MCF 10A (cell line): ENCODE data around the gene ANAPC2. TPM values are rescaled to one million over a fixed set of nuclear protein-coding genes. Genes with fewer than 3 reads are reported as not detected.

Source experiments
- BruUV-seq: library from RNA; stranded (reverse); fragments of 400-500 nt; replicated peaks from 2 replicates; lab custom pipeline; 2021; lab: Mats Ljungman, UMichigan
- CTCF ChIA-PET: fragments of 300-600 bp; sonication (Branson Sonifier 250); formaldehyde crosslinking; extraction: SDS; loops from one replicate; lab custom pipeline; 2021; ENCODE audit warnings: antibody characterized with exemption, inconsistent platforms; lab: Yijun Ruan, JAX
- POLR2A ChIA-PET: fragments of 300-600, 350-650 bp; sonication (Branson Sonifier 250); formaldehyde crosslinking; extraction: SDS; loops from one replicate; lab custom pipeline; 2020; ENCODE audit warnings: antibody characterized with exemption, inconsistent platforms; lab: Yijun Ruan, JAX
- DNase-seq: peaks from one replicate; pipeline ENCODE4 v3.0.0-alpha.2; 2018; ENCODE audit not compliant: unreplicated experiment
- H3K27ac Mint-ChIP-seq: one replicate; pipeline ENCODE4 v1.8.0; 2022; ENCODE audit warnings: mild to moderate bottlenecking, low read depth, mixed read lengths; ENCODE audit not compliant: unreplicated experiment
- H3K27me3 Mint-ChIP-seq: one replicate; pipeline ENCODE4 v1.8.0; 2022; ENCODE audit warnings: mixed read lengths; ENCODE audit not compliant: insufficient read depth, unreplicated experiment
- H3K36me3 Mint-ChIP-seq: one replicate; pipeline ENCODE4 v1.8.0; 2022; ENCODE audit warnings: mild to moderate bottlenecking, moderate library complexity, mixed read lengths; ENCODE audit not compliant: insufficient read depth, unreplicated experiment
- H3K4me1 Mint-ChIP-seq: one replicate; pipeline ENCODE4 v1.8.0; 2022; ENCODE audit warnings: mixed read lengths; ENCODE audit not compliant: insufficient read depth, unreplicated experiment
- H3K4me3 Mint-ChIP-seq: one replicate; pipeline ENCODE4 v1.8.0; 2022; ENCODE audit warnings: mild to moderate bottlenecking, moderate library complexity, mixed read lengths; ENCODE audit not compliant: unreplicated experiment
- H3K9me3 Mint-ChIP-seq: one replicate; pipeline ENCODE4 v1.8.0; 2022; ENCODE audit warnings: mixed read lengths; ENCODE audit not compliant: unreplicated experiment
- intact Hi-C: fragments of 100-400 bp; cut with micrococcal nuclease; formaldehyde crosslinking; loops from 2 replicates; pipeline ENCODE4 v1.14.1; 2022
- total RNA-seq: library from RNA; stranded (reverse); gene quantifications from 2 replicates; pipeline ENCODE4 v1.2.3, GENCODE V29; 2022
- TF ChIP-seq, protein P1 (sequence below): fragments of 200-600 bp; IDR thresholded peaks from one replicate; pipeline ENCODE4 v1.8.0; 2022; ENCODE audit warnings: antibody characterized with exemption, mild to moderate bottlenecking; ENCODE audit not compliant: unreplicated experiment

ANAPC2 gene
- total RNA-seq, 1 experiment from 2014 or later: 42.1 TPM

DNA sequence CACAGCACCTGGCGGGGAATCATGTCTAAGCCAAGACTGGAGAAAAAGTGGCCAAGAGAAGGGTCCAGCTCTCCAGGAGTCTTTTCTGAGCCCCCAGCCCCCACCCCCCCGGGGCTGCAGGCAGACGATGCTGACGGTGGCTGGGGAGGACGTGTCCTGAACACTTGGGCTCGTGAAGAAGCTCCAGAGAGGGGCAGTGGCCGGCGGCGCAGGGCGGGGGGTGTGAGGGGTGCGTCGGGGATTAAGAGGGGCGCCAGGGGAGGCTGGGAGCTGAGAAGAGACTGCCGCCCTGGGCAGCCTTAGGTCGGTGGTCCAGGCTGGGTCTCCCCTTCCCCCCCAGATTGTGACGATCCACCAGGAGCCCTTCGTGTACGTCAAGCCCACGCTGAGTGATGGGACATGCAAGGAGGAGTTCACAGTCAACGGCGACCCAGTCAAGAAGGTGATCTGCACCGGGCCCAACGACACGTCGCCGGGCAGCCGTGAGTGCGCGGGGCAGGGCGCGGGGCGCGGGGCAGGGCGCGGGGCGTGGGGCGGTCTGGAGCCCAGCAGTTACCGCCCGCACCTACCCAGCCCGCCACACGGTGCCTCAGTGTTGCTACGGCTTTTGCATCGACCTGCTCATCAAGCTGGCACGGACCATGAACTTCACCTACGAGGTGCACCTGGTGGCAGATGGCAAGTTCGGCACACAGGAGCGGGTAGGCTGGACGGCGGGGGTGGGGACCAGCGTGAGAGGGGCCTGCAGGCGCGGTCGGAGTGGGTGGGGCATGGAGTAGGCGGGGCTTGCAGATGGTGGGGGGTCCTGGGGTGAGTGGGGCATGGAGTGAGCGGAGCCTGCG lies 27.4 kb downstream of the ANAPC2 start:
- intact Hi-C loops: no loop called here
- no peaks in the 10 kb centered on the region for H3K36me3 Mint-ChIP-seq
- TF ChIP-seq, protein P1, sequence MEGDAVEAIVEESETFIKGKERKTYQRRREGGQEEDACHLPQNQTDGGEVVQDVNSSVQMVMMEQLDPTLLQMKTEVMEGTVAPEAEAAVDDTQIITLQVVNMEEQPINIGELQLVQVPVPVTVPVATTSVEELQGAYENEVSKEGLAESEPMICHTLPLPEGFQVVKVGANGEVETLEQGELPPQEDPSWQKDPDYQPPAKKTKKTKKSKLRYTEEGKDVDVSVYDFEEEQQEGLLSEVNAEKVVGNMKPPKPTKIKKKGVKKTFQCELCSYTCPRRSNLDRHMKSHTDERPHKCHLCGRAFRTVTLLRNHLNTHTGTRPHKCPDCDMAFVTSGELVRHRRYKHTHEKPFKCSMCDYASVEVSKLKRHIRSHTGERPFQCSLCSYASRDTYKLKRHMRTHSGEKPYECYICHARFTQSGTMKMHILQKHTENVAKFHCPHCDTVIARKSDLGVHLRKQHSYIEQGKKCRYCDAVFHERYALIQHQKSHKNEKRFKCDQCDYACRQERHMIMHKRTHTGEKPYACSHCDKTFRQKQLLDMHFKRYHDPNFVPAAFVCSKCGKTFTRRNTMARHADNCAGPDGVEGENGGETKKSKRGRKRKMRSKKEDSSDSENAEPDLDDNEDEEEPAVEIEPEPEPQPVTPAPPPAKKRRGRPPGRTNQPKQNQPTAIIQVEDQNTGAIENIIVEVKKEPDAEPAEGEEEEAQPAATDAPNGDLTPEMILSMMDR: no peak
- POLR2A ChIA-PET: no interaction called here
- no peaks in the 10 kb centered on the region for H3K9me3 Mint-ChIP-seq
- no peak overlapping the region for H3K4me3 Mint-ChIP-seq
- peaks cover 24% of the 10 kb centered on the region for H3K27me3 Mint-ChIP-seq
- no peak overlapping the region for H3K27ac Mint-ChIP-seq
- DNase-seq: no peak
- CTCF ChIA-PET: no interaction called here
- BruUV-seq: no TSS peak
- no peaks in the 10 kb centered on the region for H3K4me1 Mint-ChIP-seq

DNA sequence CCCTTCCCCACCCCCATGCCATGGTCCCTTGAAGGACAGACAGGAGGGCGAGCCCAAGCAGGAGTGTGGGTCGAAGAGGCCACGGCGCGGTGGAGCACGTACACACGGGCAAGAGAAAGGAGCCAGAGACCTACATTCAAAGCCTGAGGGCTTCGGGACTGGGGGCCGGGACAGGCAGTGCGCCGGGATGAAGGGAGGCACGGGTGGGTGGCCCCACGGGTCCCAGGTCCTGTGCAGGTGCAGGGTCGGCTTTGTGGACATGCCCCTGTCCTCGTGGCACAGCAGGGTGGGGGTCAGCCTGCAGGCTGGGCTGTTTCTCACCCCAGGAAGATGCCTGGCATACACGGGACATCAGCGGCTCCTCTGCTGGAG lies 28.3 kb downstream of the ANAPC2 start:
- no peak for DNase-seq
- POLR2A ChIA-PET: no interaction called here
- Mint-ChIP-seq H3K9me3 (no peaks in the 10 kb centered on the region), H3K36me3 (no peaks in the 10 kb centered on the region), H3K4me1 (no peaks in the 10 kb centered on the region), H3K27me3 (peaks cover 24% of the 10 kb centered on the region), H3K27ac (no peak overlapping the region), H3K4me3 (no peak overlapping the region)
- TF ChIP-seq, protein P1: no peak
- intact Hi-C loops: no loop called here
- BruUV-seq: no TSS peak
- CTCF ChIA-PET: no interaction called here

DNA sequence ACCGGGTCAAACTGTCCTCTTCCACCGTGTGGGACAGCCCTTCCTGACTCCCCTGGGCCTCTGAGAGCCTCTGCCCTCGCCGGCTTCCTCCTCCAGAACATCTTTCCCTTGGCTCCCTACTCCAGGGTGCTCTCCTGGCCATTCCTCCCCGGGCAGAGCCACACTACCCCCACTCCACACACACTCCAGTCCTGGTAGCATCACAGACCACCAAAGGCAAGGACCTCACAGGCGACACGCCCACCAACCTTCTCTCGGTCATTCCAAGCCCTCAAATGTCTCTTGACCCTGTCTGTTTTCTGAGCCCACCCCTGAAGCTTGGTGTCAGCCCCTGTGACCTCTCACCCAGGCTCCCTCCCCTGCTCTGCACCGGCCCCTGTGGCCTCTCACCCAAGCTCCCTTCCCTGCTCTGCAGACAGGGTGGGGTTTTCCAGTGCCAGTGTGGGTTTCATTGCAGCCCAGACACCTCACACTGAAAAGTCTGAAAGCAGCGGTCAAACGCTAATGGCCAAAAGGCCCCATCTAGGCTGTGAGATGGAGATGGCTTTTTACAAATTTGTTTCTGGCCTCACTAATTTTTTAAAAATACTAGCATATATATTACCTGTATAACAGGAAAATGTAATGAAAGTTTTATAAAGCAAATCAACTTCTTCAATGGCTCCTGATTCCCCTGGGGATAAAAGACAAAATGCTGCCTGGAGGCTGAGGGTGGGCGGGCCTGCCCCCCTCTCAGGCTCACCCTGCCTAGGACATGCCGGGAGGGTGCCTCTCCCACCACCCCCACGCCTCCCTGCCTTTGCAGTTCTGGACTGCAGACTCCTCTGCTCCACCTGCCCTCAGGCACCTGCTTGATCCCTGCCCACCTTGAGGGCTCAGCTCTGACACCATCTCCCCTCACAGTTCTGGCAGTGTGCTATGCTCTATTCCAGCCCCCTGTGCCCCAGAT lies 29.0 kb downstream of the ANAPC2 start:
- no peaks in the 10 kb centered on the region for H3K9me3 Mint-ChIP-seq
- CTCF ChIA-PET: interaction anchor here (0.6 kb wide), 1 partner anchor 98 kb away, joined by 3 read pairs; no protein-coding TSS in a partner anchor

More for the DNA sequence above, 29.0 kb downstream of the ANAPC2 start:
- Mint-ChIP-seq H3K27me3 (peaks cover 24% of the 10 kb centered on the region), H3K4me3 (no peak overlapping the region), H3K4me1 (no peaks in the 10 kb centered on the region), H3K36me3 (no peaks in the 10 kb centered on the region), H3K27ac (no peak overlapping the region)
- BruUV-seq: no TSS peak
- POLR2A ChIA-PET: no interaction called here
- DNase-seq: no peak
- intact Hi-C loops: no loop called here
- TF ChIP-seq, protein P1: no peak
